GM18526 (cell line): ENCODE results near the gene SLC27A4.

ENCODE experiments used
- POLR2A ChIP-seq: IDR thresholded peaks from 3 replicates; pipeline ENCODE4 v1.6.1; 2011; ENCODE audit not compliant: insufficient read length; ENCODE audit errors: extremely low read depth

The SLC27A4 gene

DNA sequence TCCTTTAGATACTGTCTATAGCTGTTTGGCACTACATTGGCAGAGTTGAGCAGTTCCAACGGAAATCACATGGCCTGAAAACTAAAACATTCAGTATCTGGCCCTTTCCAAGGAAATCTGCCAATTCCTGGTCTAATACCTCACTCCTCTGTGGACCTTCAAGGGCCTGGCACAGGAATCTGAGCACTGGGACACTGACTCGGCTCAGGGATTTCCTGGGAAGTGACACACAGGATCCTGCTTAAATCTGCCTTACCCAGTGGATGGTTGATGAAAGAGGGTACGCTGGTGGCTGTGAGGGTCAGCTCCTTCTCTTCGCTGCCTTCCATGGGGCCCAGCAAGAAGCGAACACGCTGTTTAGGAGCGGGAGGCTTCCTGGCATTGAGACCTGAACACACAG, 19.0 kb upstream of the SLC27A4 start:
- TF ChIP-seq POLR2A = no peak

DNA sequence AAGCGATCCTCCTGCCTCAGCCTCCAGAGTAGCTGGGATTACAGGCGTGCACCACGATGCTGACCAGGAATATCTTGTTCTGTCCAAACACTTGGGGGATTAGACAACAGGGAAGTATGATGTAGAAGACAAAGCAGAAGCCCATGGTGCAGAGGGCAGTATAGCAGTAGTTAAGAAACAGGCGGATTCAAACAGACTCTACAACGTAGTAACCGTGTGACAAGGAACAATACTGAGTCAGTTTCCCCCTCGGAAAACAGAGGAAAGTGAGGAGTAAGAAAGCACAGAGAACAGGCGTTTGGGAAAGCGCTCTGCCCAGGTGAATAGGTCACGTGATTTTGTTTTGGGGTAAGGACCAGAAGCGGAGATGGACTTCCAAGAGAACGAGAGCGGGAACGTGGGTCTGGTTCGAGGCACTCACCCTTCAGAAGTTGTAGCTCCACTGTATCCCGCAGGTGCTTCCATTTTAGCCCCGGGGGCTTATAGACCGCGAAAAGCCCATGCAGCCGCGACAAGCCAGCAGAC, 18.4 kb upstream of the SLC27A4 start:
- TF ChIP-seq POLR2A = no peak

DNA sequence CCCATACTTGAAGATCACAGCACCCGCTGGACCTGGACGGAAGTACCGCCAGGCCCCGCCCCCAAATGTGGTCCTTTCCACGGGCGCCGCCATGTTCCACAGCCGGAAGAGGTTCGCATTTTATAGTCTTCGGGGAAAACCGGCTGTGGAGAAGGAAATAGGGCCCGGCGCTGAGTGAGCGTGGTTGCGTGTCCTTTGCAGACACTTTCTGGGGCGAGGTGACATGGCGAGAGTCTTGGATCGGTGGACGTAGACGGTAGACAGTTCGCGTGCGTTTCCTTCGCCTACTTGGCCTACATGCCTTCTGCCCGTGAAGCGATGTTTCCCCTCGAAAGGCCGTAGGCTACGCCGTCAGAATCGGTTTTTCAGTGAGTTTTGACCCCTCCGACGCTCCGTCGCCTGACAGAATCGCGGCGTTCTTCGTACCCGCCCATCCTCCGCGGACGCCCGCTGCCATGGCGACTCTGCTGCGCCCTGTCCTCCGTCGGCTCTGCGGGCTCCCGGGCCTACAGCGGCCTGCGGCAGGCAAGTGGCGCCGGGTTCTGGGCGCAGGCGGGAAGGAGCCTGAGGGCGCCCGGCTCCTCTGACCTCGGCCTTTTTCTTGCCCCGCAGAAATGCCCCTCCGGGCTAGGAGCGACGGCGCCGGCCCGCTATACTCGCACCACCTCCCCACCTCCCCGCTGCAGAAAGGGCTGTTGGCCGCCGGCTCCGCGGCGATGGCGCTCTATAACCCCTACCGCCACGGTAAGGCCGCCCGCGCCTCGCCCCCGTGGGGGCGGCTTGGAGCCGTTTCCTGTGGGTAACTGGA, 17.7 kb upstream of the SLC27A4 start, which contains the start of the genes COQ4 and TRUB2:
Gene COQ4, plus strand, starts transcription at position 436 of the 808 bp plus-strand sequence. Its CDS starts 20 bp downstream, at position 456.
Gene TRUB2, minus strand, starts transcription at position 44 of the 808 bp plus-strand sequence. Its CDS starts 39 bp downstream, at position 5.
- TF ChIP-seq POLR2A = peak; percentile 81

DNA sequence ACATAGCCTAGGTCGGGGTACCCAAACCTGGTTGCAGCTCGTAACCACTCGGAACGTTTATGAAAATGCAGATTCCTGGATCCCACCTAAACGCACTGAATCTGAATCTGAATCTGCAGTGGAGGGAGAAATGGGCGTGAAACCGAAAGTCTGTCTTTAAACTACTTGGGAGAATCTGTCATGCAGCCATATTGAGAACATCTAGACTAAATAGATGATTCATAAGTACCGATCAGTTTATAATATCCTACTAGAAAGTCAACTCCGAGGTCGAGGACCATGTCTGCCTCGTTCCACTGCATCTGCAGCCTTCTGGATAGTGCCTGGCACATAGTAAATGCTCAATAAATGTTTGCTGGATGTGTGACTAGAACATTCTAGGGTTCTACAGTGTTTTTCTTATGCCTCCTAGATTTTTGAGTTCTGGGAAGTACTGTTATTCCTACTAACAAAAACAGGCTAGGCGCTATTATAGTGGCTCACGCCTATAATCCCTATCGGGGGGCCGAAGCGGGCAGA, 17.1 kb upstream of the SLC27A4 start:
- TF ChIP-seq POLR2A = no peak

DNA sequence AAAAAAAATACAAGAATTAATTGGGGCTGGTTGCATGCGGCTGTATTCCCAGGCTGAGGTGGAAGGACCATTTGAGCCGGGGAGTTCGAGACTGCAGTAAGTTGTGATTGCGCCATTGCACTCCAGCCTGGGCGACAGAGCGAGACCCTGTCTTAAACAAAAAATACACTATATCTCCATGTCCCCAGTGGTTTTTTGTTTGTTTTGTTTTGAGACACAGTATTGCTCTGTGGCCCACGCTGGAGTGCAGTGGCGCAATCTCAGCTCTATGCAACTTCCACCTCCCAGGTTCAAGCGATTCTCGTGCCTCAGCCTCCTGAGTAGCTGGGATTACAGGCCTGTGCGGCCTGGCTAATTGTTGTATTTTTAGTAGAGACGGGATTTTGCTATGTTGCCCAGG, 16.5 kb upstream of the SLC27A4 start:
- TF ChIP-seq POLR2A = no peak

DNA sequence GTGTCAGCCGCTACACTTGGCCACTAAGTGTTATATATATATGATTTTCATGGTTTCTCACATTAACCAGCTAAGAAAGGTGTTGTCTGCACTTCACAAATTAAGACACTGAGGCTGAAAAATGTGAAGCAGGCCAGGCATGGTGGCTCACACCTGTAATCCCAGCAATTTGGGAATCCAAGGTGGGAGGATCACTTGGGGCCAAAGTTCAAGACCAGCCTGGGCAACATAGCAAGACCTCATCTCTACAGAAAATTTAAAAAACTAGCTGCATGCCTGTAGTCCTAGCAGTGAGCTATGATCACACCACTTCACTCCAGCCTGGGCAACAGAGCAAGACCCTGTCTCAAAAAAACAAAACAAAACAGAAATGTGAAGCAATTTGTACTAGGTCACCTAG, 15.9 kb upstream of the SLC27A4 start:
- TF ChIP-seq POLR2A = no peak

DNA sequence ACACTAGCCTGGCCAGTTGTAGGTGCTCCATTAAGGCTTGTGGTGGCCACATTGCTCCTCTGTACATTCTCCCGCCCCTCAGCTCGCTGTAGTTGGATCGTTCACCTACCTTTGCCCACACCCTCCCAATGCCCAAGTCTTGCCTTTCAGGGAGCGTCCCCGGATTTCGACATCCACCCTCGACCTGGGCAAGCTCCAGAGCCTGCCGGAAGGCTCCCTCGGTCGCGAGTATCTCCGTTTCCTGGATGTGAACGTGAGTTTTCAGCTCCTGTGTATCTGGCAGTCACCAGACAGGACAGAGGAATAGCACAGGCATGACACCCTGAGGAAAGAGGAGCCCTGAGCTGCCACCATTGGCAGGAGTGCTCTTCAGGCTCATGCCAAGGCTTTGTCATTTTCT, 14.7 kb upstream of the SLC27A4 start:
- no peak for TF ChIP-seq POLR2A

DNA sequence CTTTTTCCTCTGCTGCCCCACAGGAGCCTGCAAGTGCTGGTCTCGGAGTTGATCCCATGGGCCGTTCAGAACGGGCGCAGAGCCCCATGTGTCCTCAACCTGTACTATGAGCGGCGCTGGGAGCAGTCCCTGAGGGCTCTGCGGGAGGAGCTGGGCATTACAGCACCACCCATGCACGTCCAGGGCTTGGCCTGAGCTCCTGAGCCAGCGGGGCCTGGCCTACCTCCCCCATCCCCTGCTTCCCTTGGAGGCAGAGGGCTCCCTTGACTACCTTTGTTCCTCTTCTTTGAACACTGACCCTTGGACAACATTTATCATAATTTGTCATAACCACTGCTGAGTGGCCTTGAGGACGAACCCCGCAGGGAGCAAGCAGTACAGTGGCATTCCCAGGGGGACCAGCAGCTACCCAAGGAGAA, 6.9 kb upstream of the SLC27A4 start:
- TF ChIP-seq POLR2A = no peak

DNA sequence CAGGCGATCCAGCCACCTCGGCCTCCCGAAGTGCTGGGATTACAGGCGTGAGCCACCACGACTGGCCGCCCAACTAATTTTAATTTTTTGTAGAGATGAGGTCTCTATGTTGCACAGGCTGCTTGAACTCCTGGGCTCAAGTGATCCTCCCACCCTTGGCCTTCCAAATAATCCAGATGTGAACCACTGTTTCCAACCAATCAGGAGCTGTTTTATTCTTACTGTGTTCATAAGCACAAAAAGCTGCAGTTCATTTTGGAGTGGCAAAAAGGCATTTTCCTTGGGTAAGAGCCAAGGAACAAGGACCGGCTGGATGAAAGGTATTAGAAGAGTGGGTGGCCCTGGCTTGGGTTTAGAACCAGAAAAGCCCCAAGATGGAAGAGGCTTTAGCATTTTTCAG, 5.2 kb upstream of the SLC27A4 start:
- TF ChIP-seq POLR2A = no peak

DNA sequence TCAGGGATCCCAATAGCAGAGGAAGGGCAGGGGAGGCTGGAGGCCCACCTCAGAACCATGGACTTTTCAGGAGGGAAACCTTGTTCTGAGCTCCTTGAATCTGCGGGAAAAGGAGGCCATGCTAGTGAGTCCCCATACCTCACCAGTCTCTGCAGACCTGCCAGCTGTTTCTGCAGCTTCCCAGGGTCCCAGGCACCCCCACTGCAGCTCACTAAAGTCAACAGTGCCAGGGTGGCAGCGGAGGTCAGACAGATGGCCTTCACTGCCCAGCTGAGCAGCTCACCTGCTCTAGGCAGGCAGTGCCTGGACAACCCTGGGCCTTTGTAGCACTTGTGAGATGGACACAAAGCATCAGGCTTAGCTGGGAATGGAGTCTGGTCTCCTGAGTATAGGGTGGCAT, 4.4 kb upstream of the SLC27A4 start:
- TF ChIP-seq POLR2A = no peak

DNA sequence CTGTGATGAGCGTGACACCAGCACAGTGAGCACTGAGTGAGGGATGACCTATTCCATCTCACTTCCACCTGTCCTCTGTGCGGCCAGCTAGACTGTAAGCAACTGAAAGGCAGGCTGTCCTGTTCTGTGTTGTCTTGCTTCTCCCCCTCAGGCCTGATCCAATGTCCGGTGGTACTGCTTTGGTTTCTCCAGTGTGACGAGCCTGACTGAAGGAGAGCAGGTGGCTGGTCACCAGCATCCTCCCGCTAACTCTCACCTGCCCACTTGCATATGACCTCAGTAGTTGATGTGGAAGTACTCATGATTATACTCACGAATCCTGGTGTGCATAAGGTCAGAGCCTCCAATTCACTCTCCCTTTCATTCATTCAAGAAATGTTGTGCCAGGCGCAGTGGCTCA, 2.4 kb upstream of the SLC27A4 start:
- TF ChIP-seq POLR2A = no peak

DNA sequence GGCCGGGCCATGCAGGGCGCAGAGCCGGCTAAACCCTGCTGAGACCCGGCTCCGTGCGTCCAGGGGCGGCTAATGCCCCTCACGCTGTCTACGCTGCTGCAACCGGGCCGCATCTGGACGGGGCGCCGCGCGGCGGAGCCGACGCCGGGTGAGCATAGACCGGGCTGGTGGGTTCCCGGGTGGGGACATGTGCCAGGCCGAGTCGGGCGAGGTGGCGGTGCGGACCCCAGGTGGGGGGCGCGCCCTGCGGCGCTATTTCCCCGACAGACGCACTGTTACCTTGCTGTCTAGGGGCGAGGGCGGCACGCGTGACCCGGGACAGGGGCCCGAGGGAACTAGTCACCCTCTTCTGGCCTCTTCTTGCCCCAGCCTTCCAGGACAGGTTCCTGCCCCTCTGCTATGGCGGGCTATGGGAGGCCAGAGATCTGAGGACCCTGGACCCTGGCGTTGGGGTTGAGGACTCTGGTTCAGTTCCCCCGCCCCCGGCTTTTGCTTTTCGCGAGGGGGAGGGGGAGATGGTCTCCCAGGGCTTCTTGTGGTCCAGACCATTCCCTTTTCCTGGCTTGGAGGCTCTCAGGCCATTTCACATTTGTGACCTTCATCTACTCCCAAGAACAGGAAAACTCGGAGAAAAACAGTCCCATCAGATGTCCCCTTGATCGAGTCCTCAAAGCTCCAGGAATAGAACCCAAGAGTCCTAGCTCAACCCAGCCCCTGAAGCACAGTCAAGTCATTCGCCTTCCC, 536 bp downstream of the SLC27A4 start:
- no peak for TF ChIP-seq POLR2A

DNA sequence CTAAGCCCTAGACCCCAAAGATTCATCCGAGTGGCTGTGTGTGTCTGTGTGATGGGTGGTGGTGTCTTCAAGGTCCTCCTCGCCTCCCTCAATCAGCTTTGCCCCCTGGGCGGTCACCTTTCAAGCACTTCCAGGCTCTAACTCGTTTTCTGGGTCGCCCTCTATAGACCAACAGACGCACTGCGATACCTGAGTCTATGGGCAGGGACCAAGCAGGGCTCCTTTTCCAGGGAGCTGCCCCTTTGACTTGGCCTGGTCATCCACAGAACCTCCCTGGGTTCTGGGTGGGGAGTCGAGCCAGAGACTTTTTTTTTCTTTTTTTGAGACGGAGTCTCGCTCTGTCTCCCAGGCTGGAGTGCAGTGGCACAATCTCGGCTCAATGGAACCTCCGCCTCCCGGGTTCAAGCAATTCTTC, 1.1 kb downstream of the SLC27A4 start:
- no peak for TF ChIP-seq POLR2A

DNA sequence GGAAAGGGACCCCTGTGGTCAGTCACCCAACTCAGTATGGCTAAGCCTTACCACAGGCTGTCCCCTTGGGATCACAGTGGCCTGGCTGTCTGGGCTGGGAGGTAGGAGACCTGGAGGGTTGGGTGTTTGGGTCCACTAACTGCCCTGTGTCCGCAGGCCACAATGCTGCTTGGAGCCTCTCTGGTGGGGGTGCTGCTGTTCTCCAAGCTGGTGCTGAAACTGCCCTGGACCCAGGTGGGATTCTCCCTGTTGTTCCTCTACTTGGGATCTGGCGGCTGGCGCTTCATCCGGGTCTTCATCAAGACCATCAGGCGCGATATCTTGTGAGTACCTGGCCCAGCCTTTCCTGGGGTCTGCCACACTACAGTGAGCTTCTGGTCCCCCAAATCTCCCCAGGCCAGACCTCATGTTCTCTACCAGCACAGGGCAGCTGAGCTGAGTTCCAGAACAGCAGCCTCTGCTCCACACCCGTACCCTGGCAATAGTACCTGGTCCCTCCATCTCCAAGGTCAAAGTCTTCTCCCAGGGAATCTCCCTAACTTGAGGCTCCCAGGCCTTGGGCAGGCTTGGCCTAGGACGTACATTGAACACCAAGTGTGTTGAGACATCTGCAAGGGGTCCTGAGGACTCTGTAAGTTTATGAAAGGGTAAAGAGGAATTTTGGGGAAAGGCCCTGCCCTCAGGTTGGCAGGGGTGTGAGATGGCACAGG, 2.8 kb downstream of the SLC27A4 start:
- no peak for TF ChIP-seq POLR2A

DNA sequence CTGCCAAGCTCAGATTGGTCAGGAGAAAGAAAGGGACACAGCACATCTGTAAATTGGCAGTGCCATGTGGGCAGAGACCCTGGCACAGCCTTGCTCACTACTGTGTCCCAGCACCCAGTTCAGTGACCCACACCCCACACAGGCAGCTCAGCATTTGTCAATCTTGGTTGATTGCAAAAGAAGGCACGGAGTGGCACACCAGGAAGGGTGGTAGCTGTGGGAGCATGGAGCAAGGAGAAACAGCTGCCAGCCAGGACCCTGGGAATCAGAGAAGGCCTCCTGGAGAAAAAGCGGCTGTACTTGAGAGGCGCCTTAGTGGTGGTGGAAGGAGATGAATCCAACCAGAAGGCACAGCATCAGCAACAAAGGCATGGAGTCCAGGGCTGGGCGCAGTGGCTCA, 3.5 kb downstream of the SLC27A4 start:
- no peak for TF ChIP-seq POLR2A
